B cell (primary cell): ENCODE results near the gene FCER2. TPM values are rescaled to one million over a fixed set of nuclear protein-coding genes. Genes with fewer than 3 reads are reported as not detected.

Source experiments
- ATAC-seq: fragments of 200-7000 bp; cut with Tn5 transposase; one replicate; pipeline ENCODE4 v1.10.0; 2021; ENCODE audit warnings: low read depth, mild to moderate bottlenecking, moderate number of reproducible peaks, moderate library complexity
- CTCF ChIA-PET: fragments of 350-600 bp; sonication (Branson Sonifier 250); formaldehyde crosslinking; loops from one replicate; lab custom pipeline; 2021; ENCODE audit warnings: antibody characterized with exemption, inconsistent platforms; lab: Charles Lee
- POLR2A ChIA-PET: fragments of 350-600 bp; sonication (Branson Sonifier 250); formaldehyde crosslinking; loops from one replicate; lab custom pipeline; 2021; ENCODE audit warnings: antibody characterized with exemption; lab: Charles Lee
- DNase-seq: peaks from one replicate; pipeline ENCODE4 v3.0.0; 2013
- H2AFZ ChIP-seq: 2 replicates; pipeline ENCODE4 v1.6.1; 2012; ENCODE audit warnings: mild to moderate bottlenecking, low read depth, low read length; ENCODE audit not compliant: insufficient read depth, poor library complexity, severe bottlenecking
- H3K27ac ChIP-seq, 2 donors: 1 replicate in 1 of 2; 2 replicates in 1 of 2; pipeline ENCODE4 v1.5.1; 2012 to 2013; ENCODE audit warnings: low read length in 2 of 2, mild to moderate bottlenecking in 2 of 2, moderate library complexity in 1 of 2
- H3K27me3 ChIP-seq, 4 experiments: fragments of 200-600 bp in 1 of 4; sonication (generic) in 1 of 4; replicated peaks in 1 of 4; 1 replicate in 2 of 4; 2 replicates in 2 of 4; pipeline versions ENCODE4 v1.6.1 to v1.7.0; 2013 to 2016; ENCODE audit warnings: low read length in 3 of 4, mild to moderate bottlenecking in 2 of 4, mixed read lengths in 1 of 4, moderate library complexity in 1 of 4; ENCODE audit not compliant: insufficient read depth in 4 of 4, control insufficient read depth in 3 of 4; ENCODE audit errors: control extremely low read depth in 1 of 4
- H3K36me3 ChIP-seq, 2 experiments: replicated peaks in 1 of 2; 1 replicate in 1 of 2; 2 replicates in 1 of 2; pipeline versions ENCODE4 v1.6.1 to v1.7.1; 2013; ENCODE audit warnings: low read length in 1 of 2; ENCODE audit not compliant: insufficient read depth in 2 of 2, control insufficient read depth in 1 of 2; ENCODE audit errors: control extremely low read depth in 1 of 2, extremely low read depth in 1 of 2
- H3K4me1 ChIP-seq, 2 donors: fragments of 200-600 bp in 1 of 2; sonication (generic) in 1 of 2; 1 replicate in 1 of 2; 2 replicates in 1 of 2; pipeline versions ENCODE4 v1.5.1 to v1.6.1; 2013 to 2017; ENCODE audit warnings: low read length in 2 of 2; ENCODE audit not compliant: control insufficient read depth in 2 of 2, insufficient read depth in 2 of 2
- H3K4me2 ChIP-seq: replicated peaks from 2 replicates; pipeline ENCODE3; 2012; ENCODE audit warnings: mild to moderate bottlenecking, low read depth, low read length; ENCODE audit not compliant: poor library complexity, severe bottlenecking
- H3K4me3 ChIP-seq, 5 experiments: fragments of 200-600 bp in 1 of 5; sonication (generic) in 1 of 5; 1 replicate in 3 of 5; 2 replicates in 2 of 5; pipeline versions ENCODE4 v1.5.1 to v1.7.0; 2011 to 2016; ENCODE audit warnings: low read length in 4 of 5, mild to moderate bottlenecking in 4 of 5, low read depth in 2 of 5, control low read depth in 1 of 5, moderate library complexity in 1 of 5; ENCODE audit not compliant: insufficient read depth in 1 of 5; ENCODE audit errors: control extremely low read depth in 1 of 5, extremely low read depth in 1 of 5
- H3K79me2 ChIP-seq: fragments of 200-600 bp; sonication (generic); one replicate; pipeline ENCODE4 v1.6.0; 2016; ENCODE audit warnings: low read length; ENCODE audit not compliant: control insufficient read depth, insufficient read depth
- H3K9ac ChIP-seq: fragments of 200-600 bp; sonication (generic); 2 replicates; pipeline ENCODE4 v1.6.1; 2017; ENCODE audit warnings: mild to moderate bottlenecking, low read length, moderate library complexity
- H3K9me3 ChIP-seq, 3 donors: one replicate each; pipeline versions ENCODE4 v1.6.1 to v1.7.1; 2013; ENCODE audit warnings: low read length in 2 of 3; ENCODE audit not compliant: control insufficient read depth in 2 of 3, insufficient read depth in 1 of 3; ENCODE audit errors: control extremely low read depth in 1 of 3
- H4K20me1 ChIP-seq: 2 replicates; pipeline ENCODE4 v1.6.0; 2012; ENCODE audit warnings: mild to moderate bottlenecking, low read length; ENCODE audit not compliant: insufficient read depth, control insufficient read depth, poor library complexity, severe bottlenecking
- H3K27ac Mint-ChIP-seq: one replicate; pipeline ENCODE4 v1.8.0; 2021; ENCODE audit warnings: mixed read lengths
- H3K27me3 Mint-ChIP-seq: one replicate; pipeline ENCODE4 v1.8.0; 2021; ENCODE audit warnings: mixed read lengths
- H3K4me1 Mint-ChIP-seq: one replicate; pipeline ENCODE4 v1.8.0; 2021; ENCODE audit warnings: mixed read lengths
- H3K4me3 Mint-ChIP-seq: one replicate; pipeline ENCODE4 v1.8.0; 2021; ENCODE audit warnings: mixed read lengths
- H3K9me3 Mint-ChIP-seq: one replicate; pipeline ENCODE4 v1.8.0; 2022; ENCODE audit warnings: mixed read lengths; ENCODE audit not compliant: insufficient read depth
- EZH2 ChIP-seq: IDR thresholded peaks from 2 replicates; pipeline ENCODE4 v1.6.1; 2012; ENCODE audit warnings: borderline replicate concordance, low read depth, mild to moderate bottlenecking, moderate library complexity, low read length; ENCODE audit not compliant: insufficient read depth, poor library complexity, severe bottlenecking
- WGBS: methylation state at CpG from one replicate; pipeline ENCODE4 v1.1.5; 2013; ENCODE audit warnings: missing lambda C conversion rate; ENCODE audit not compliant: insufficient coverage; 5-methylcytosine and 5-hydroxymethylcytosine counted together
- intact Hi-C: fragments of 100-400 bp; cut with micrococcal nuclease; formaldehyde crosslinking; loops from one replicate; pipeline ENCODE4 v1.10.0; 2022
- polyA plus RNA-seq: library from polyadenylated mRNA; depleted of rRNA; stranded (reverse); fragments of >200 nt; gene quantifications from 2 replicates; pipeline ENCODE4 v1.2.3, GENCODE V29; 2012
- total RNA-seq, 2 donors: library from RNA; stranded (reverse); fragments of 120-200 nt in 1 of 2; gene quantifications; 1 replicate in 1 of 2; 2 replicates in 1 of 2; pipeline versions ENCODE4 v1.2.3 to v1.2.4, GENCODE V29; 2013 to 2022
- TF ChIP-seq, protein P1 (sequence below): fragments of 200-600 bp; IDR thresholded peaks from one replicate; pipeline ENCODE4 v1.8.0; 2022; ENCODE audit warnings: antibody characterized with exemption, mild to moderate bottlenecking

The FCER2 gene
- total and polyA plus RNA-seq, 2 donors (not counting 1 experiment from before 2014, with no cell fraction given), result 17.1 to 419 TPM

DNA sequence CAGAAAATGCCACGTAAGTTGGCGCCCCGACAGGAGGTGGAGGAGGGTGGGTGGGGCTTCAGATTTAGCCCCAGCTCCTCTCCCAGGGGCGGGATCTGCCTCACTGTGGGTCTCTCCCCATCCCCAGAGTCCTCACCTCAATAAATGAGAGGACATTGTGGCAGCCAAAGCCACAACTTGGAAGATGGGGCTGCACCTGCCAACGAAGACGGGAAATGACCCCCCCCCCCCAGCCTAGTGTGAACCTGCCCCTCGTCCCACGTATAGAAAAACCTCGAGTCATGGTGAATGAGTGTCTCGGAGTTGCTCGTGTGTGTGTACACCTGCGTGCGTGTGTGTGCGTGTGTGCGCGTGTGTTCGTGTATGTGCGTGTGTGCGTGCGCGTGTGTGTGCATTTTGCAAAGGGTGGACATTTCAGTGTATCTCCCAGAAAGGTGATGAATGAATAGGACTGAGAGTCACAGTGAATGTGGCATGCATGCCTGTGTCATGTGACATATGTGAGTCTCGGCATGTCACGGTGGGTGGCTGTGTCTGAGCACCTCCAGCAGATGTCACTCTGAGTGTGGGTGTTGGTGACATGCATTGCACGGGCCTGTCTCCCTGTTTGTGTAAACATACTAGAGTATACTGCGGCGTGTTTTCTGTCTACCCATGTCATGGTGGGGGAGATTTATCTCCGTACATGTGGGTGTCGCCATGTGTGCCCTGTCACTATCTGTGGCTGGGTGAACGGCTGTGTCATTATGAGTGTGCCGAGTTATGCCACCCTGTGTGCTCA lies 22.8 kb downstream of the FCER2 start:
- H3K4me1 Mint-ChIP-seq, result peaks cover 58% of the 10 kb centered on the region
- peak; percentile 69 for ATAC-seq

More for the DNA sequence above, 22.8 kb downstream of the FCER2 start:
- Histone ChIP-seq H3K27me3 (peaks cover 0 to 23% (median 3%) of the 10 kb centered on the region in 4 experiments), H3K9ac (no peak overlapping the region), H3K27ac (no peak overlapping the region), H3K4me1 (peaks cover 39 to 49% of the 10 kb centered on the region in 2 donors), H3K36me3 (peaks cover 0 to 18% of the 10 kb centered on the region in 2 experiments), H3K4me2 (peak overlapping the region; percentile 94), H2AFZ (no peak overlapping the region), H3K79me2 (peaks cover 32% of the 10 kb centered on the region), H4K20me1 (peaks cover 26% of the 10 kb centered on the region), H3K4me3 (no peak overlapping the region), H3K9me3 (peaks cover 0 to 12% (median 0%) of the 10 kb centered on the region in 3 donors)
- H3K4me3 Mint-ChIP-seq, result peak overlapping the region; percentile 87
- CTCF ChIA-PET, result interaction anchor here (1.0 to 3.9 kb wide), 4 partner anchors 25 to 122 kb away, joined by 3 to 44 read pairs (median 5); no protein-coding TSS in a partner anchor
- intact Hi-C loops, result loop anchor here (1.0 to 5.0 kb wide), 6 partner anchors 27 to 582 kb away; partner anchors contain the start of gene SNAPC2
- no peak for TF ChIP-seq EZH2
- TF ChIP-seq, protein P1, sequence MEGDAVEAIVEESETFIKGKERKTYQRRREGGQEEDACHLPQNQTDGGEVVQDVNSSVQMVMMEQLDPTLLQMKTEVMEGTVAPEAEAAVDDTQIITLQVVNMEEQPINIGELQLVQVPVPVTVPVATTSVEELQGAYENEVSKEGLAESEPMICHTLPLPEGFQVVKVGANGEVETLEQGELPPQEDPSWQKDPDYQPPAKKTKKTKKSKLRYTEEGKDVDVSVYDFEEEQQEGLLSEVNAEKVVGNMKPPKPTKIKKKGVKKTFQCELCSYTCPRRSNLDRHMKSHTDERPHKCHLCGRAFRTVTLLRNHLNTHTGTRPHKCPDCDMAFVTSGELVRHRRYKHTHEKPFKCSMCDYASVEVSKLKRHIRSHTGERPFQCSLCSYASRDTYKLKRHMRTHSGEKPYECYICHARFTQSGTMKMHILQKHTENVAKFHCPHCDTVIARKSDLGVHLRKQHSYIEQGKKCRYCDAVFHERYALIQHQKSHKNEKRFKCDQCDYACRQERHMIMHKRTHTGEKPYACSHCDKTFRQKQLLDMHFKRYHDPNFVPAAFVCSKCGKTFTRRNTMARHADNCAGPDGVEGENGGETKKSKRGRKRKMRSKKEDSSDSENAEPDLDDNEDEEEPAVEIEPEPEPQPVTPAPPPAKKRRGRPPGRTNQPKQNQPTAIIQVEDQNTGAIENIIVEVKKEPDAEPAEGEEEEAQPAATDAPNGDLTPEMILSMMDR, result peak; percentile 73
- no peaks in the 10 kb centered on the region for H3K9me3 Mint-ChIP-seq
- POLR2A ChIA-PET, result interaction anchor here (0.5 to 0.7 kb wide), 2 partner anchors 9 to 24 kb away, joined by 3 to 6 read pairs; no protein-coding TSS in a partner anchor
- DNase-seq, result peak; percentile 91
- H3K27ac Mint-ChIP-seq, result peak overlapping the region; percentile 80
- H3K27me3 Mint-ChIP-seq, result peaks cover 17% of the 10 kb centered on the region
- WGBS, result 37% methylated on average over 26 of the region's 30 CpGs
